Activated naive CD8-positive, alpha-beta T cell (primary cell): ENCODE data around the gene THAP5.
"Not testable (repeated sequence)": the region's sequence is repeated elsewhere in the genome, so short reads cannot be mapped to it uniquely, and the experiment has no call there.

Experiments
- H3K27ac Mint-ChIP-seq: one replicate; pipeline ENCODE4 v1.8.0; 2021; ENCODE audit warnings: mixed read lengths
- H3K27me3 Mint-ChIP-seq: one replicate; pipeline ENCODE4 v1.8.0; 2021; ENCODE audit warnings: mixed read lengths
- H3K36me3 Mint-ChIP-seq: one replicate; pipeline ENCODE4 v1.8.0; 2021; ENCODE audit warnings: mixed read lengths
- H3K4me1 Mint-ChIP-seq: one replicate; pipeline ENCODE4 v1.8.0; 2021; ENCODE audit warnings: low read depth, mixed read lengths
- H3K4me3 Mint-ChIP-seq: one replicate; pipeline ENCODE4 v1.8.0; 2021; ENCODE audit warnings: mild to moderate bottlenecking, mixed read lengths
- H3K9me3 Mint-ChIP-seq: one replicate; pipeline ENCODE4 v1.8.0; 2021; ENCODE audit warnings: low read depth, mixed read lengths

THAP5 gene

DNA sequence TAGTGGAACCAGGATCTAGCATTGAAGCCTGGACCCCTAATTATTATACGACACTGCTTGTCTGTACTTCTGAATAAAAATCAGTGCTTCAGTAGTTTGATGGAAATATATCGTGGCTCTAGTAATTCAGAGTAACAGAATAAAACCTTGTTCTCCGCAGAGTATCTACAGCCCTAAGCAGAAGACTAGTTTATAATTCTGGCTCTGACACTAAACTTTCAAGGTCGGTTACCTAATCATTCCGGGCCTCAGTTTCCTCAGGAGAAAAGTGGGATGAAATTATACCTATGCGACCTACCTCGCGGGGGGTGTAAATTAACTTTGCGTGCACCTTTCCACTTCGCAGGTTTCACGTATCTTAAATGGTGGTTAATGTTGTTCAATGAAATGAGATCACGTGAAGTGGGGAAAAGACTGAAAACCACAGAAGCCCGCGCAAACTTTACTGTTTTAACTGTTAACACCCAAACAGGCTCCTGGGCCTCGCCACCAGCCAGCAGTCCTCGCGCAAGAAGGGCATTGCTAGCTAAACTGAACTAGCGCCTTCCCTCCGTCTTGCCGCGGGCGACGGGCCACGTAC lies 615 bp downstream of the THAP5 start:
- Mint-ChIP-seq H3K27me3 (no peaks in the 10 kb centered on the region), H3K36me3 (peaks cover 30% of the 10 kb centered on the region), H3K4me3 (peak overlapping the region; percentile 96), H3K4me1 (peaks cover 55% of the 10 kb centered on the region), H3K27ac (peak overlapping the region; percentile 99), H3K9me3 (no peaks in the 10 kb centered on the region)

DNA sequence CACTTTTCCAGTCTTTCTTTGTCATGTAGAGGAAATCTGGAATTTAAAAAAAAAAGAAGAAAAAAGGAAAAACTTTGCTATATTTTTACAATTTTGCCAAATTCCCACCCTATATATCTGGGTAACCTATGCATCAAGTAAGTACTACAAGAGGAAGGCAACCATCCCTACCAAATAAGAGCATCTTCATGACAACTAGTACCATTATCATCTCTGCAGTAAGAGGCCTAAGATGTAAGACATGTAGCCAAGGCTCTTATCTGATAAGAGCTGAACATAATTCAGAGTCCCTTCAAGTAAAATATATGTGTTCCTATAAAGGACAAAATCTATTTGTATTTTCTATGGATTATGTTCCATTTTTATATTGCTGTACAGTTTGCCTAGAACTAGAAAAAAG lies 3.5 kb downstream of the THAP5 start:
- Mint-ChIP-seq H3K4me3 (no peak overlapping the region), H3K9me3 (peaks cover 5% of the 10 kb centered on the region), H3K27ac (no peak overlapping the region), H3K4me1 (peaks cover 33% of the 10 kb centered on the region), H3K27me3 (no peaks in the 10 kb centered on the region), H3K36me3 (peaks cover 30% of the 10 kb centered on the region)

DNA sequence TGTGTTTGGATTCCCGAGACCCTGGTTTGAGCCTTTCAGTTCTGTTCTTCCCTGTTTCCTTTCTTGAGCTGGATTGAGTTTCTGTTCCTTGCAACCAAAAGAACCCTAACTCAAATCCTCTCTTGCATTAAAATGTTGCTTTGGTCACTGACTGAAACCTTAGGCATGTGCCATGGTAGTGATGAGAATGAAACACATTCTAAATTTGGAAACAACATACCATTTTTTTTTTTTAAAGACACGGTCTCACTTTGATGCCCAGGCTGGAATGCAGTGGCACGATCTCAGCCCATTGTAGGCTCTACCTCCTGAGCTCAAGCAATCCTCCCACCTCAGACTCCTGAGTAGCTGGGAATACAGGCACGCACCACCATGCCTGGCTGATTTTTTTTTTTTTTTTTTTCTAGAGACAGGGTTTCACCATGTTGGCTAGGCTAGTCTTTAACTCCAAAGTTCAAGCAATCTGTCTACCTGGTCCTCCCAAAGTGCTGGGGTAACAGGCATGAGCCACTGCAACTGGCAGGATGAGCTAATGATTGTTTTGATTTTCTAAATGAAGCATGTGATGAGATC lies 8.4 kb downstream of the THAP5 start:
- no peaks in the 10 kb centered on the region for H3K27me3 Mint-ChIP-seq
- H3K4me3 Mint-ChIP-seq: no peak overlapping the region
- peaks cover 43% of the 10 kb centered on the region for H3K36me3 Mint-ChIP-seq
- peaks cover 20% of the 10 kb centered on the region for H3K9me3 Mint-ChIP-seq
- H3K27ac Mint-ChIP-seq: no peak overlapping the region
- H3K4me1 Mint-ChIP-seq: peaks cover 5% of the 10 kb centered on the region

DNA sequence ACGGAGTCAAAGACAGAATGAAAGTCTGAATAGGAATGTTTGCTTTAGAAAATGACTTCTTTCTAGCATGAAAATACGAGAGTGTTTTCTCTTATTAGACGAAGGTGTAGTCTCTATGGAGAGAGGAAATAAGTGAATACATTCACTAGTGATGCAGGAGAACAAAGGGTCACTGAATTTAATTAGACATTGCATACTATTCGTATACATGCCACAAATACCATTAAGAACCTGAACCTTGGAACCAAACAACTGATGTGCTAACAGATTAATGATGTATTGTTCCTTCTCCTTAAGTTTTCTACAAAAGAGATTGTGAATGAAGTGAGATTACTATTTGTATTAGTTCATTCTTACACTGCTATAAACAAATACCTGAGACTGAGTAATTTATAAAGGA lies 10.3 kb downstream of the THAP5 start:
- Mint-ChIP-seq H3K27ac (no peak overlapping the region), H3K9me3 (peaks cover 20% of the 10 kb centered on the region), H3K4me3 (no peak overlapping the region), H3K27me3 (no peaks in the 10 kb centered on the region), H3K4me1 (peaks cover 1% of the 10 kb centered on the region), H3K36me3 (peaks cover 34% of the 10 kb centered on the region)

DNA sequence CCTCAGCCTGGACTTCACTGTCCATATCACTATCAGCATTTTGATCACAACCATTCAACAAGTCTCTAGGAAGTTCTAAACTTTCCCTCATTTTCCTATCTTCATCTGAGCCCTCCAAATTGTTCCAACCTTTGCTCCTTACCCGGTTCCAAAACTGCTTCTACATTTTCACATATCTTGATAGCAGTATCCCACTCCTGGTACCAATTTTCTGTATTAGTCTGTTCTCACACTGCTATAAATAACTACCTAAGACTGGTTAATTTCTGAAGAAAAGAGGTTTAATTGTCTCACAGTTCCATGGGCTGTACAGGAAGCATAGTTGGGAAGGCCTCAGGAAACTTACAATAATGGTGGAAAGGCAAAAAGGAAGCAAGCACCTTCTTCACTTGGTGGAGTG lies 11.9 kb downstream of the THAP5 start:
- H3K9me3 Mint-ChIP-seq: peaks cover 20% of the 10 kb centered on the region
- H3K27ac Mint-ChIP-seq: no peak overlapping the region
- H3K4me3 Mint-ChIP-seq: no peak overlapping the region
- peaks cover 29% of the 10 kb centered on the region for H3K36me3 Mint-ChIP-seq
- H3K27me3 Mint-ChIP-seq: no peaks in the 10 kb centered on the region
- no peaks in the 10 kb centered on the region for H3K4me1 Mint-ChIP-seq

DNA sequence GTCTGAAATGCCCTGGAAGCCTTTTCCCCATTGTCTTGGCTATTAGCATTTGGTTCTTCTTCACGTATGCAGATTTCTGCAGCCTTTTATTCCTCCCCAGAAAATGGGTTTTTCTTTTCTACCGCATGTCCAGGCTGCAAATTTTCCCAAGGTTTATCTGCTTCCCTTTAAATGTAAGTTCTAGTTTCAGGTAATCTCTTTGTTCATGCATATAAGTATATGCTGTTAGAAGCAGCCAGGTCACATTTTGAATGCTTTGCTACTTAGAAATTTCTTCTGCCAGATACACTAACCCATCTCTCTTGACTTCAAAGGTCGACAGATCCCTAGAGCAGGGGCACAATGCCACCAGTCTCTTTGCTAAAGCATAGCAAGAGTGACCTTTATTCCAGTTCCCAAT lies 12.3 kb downstream of the THAP5 start:
- Mint-ChIP-seq H3K9me3 (peaks cover 20% of the 10 kb centered on the region), H3K27ac (no peak overlapping the region), H3K27me3 (no peaks in the 10 kb centered on the region), H3K36me3 (peaks cover 28% of the 10 kb centered on the region), H3K4me1 (no peaks in the 10 kb centered on the region), H3K4me3 (no peak overlapping the region)

DNA sequence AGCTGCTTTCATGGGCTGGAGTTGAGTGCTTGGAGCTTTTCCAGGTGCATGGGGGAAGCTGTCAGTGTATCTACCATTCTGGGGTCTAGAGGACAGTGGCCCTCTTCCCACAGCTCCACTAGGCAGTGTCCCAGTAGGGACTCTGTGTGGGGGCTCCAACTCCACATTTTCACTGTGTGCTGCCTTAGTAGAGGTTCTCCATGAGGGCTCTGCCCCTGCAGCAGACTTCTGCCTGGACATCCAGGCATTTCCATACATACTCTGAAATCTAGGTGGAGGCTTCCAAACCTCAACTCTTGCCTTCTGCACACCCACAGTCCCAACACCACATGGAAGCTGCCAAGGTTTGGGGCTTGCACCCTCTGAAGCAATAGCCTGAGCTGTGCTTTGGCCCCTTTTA lies 12.8 kb downstream of the THAP5 start:
- not testable (repeated sequence) for H3K4me1 Mint-ChIP-seq, H3K4me3 Mint-ChIP-seq, H3K27ac Mint-ChIP-seq, H3K27me3 Mint-ChIP-seq
- Mint-ChIP-seq H3K9me3 (peaks cover 19% of the 10 kb centered on the region), H3K36me3 (peaks cover 28% of the 10 kb centered on the region)

DNA sequence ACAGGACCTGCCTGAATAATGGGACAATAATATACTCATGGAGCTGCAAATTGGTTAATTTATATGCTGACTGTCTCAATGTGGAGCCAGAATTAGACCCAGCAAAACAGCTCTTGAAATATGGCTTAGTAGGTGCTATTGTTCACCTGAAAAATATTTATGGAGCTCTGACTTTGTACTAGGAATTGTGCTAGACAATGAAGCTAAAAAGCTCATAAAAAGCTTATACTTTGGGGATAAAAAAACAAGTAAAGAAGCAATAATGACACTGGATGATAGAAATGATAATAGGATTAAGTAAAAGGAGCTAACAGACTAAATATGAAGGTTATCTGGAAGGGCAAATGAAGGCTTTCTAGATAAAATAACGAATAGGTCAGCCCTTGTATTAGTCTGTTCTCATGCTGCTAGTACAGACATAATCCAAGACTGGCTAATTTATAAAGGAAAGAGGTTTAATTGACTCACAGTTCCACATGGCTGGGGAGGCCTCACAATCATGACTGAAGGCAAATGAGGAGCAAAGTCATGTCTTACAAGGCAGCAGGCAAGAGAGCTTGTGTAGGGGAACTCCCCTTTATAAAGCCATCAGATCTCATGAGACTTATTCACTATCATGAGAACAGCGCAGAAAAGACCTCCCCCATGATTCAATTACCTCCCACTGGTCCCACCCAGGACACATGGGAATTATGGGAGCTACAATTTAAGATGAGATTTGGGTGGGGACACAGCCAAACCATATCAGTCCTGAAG lies 21.2 kb downstream of the THAP5 start:
- H3K27ac Mint-ChIP-seq, H3K4me1 Mint-ChIP-seq, H3K4me3 Mint-ChIP-seq, H3K36me3 Mint-ChIP-seq, H3K9me3 Mint-ChIP-seq, H3K27me3 Mint-ChIP-seq: not testable (repeated sequence)

DNA sequence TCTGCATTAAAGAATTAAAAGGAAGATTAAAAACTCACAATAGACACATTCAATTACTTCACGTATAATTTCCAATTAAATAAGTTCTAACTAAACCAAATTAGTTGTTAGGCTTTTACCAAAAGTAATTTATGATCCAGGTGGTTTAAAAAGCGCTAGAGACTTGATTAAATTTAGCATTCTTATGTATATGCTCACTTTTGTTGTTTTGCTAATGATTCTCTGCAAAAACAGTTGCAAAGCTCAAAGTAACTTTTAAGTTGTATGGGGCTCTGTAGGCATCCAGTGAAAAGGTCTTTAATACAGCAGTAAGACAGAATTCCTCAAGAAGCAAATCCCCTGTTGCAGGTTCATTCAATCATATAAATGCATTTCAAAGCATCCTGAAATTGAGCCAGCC lies 28.0 kb downstream of the THAP5 start:
- Mint-ChIP-seq H3K4me3 (no peak overlapping the region), H3K27me3 (peaks cover 3% of the 10 kb centered on the region), H3K27ac (no peak overlapping the region), H3K4me1 (no peaks in the 10 kb centered on the region), H3K36me3 (peaks cover 2% of the 10 kb centered on the region), H3K9me3 (no peaks in the 10 kb centered on the region)

DNA sequence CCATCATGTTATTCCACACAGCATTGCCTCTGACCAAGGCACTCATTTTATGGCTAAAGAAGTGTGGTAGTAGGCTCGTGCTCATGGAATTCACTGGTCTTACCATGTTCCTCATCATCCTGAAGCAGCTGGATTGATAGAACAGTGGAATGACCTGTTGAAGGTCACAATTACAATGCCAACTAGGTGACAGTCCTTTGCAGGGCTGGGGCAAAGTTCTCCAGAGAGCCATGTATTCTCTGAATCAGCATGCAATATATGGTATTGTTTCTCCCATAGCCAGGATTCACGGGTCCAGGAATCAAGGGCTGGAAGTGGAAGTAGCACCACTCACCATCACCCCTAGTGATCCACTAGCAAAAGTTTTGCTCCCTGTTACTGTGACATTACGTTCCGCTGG lies 30.8 kb downstream of the THAP5 start:
- not testable (repeated sequence) for H3K36me3 Mint-ChIP-seq, H3K27ac Mint-ChIP-seq, H3K4me1 Mint-ChIP-seq, H3K27me3 Mint-ChIP-seq, H3K4me3 Mint-ChIP-seq, H3K9me3 Mint-ChIP-seq

DNA sequence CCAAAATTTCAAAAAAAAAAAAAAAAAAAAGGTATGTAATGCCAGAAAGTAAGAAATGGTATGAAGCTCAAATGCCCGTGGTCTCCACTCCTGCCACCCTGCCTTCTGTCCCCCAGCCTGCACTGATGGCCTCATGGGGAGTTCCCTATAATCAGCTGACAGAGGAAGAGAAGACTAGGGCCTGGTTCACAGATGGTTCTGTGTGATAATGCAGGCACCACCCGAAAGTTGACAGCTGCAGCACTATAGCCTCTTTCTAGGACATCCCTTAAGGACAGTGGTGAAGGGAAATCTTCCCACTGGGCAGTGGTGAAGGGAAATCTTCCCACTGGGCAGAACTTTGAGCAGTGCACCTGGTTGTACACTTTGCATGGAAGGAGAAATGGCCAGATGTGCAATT lies 31.3 kb downstream of the THAP5 start:
- H3K9me3 Mint-ChIP-seq, H3K27ac Mint-ChIP-seq: not testable (repeated sequence)

DNA sequence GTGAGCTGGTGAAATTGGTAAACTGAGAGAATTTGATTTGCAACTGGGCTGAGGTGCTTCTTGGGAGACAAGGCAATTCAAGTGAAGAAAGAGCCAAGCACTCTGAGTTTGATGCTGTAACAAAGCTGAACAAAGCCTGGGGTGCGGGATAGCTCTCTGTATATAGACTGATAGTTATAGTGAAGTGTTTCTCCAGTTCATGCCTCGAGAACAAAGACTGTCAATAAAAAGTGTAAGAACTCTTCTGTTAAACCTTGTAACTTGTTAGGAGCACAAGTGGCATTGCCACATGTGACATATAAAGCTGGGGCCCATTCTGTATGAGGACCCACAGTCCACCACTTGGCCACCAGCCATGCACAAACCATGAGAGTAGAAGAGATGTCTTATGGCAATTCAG lies 32.3 kb downstream of the THAP5 start:
- Mint-ChIP-seq H3K4me3 (no peak overlapping the region), H3K9me3 (no peaks in the 10 kb centered on the region), H3K4me1 (no peaks in the 10 kb centered on the region), H3K36me3 (peaks cover 5% of the 10 kb centered on the region), H3K27me3 (peaks cover 7% of the 10 kb centered on the region), H3K27ac (no peak overlapping the region)

More for the DNA sequence above, 31.3 kb downstream of the THAP5 start:
- not testable (repeated sequence) for H3K27me3 Mint-ChIP-seq, H3K36me3 Mint-ChIP-seq, H3K4me1 Mint-ChIP-seq, H3K4me3 Mint-ChIP-seq

DNA sequence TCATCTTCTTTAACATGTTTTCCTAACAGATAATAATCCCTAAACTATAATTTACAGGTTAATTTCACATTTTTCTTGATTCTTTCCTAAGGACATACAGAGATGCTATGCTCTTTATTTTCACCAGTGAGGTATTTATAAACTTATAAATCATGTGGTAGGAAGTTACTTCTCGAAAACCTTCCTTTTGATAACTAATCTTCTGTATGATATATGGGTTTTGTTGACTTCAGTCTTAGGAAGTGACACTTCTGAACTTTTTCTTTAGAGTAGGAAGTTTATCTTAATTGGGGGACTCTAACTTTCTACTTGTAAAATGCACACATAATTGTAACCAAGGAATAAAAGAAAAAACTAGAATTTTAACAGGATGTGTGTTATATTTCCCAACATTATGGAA lies 33.8 kb downstream of the THAP5 start:
- Mint-ChIP-seq H3K4me3 (no peak overlapping the region), H3K27ac (no peak overlapping the region), H3K36me3 (peaks cover 5% of the 10 kb centered on the region), H3K4me1 (no peaks in the 10 kb centered on the region), H3K27me3 (peaks cover 8% of the 10 kb centered on the region), H3K9me3 (no peaks in the 10 kb centered on the region)

DNA sequence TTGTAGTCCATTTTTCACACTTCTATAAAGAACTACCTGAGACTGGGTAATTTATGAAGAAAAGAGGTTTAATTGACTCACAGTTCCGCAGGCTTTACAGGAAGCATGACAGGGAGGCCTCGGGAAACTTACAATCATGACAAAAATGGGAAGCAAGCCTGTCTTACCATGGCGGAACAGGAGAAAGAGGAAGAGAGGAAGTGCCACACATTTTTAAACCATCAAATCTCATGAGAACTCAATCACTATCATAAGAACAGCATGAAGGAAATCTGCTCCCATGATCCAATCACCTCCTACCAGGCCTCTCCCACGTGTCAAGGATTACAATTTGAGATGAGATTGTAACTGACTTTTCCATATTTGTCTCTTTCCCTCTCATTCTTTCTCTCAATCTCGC lies 34.2 kb downstream of the THAP5 start:
- no peaks in the 10 kb centered on the region for H3K9me3 Mint-ChIP-seq
- no peaks in the 10 kb centered on the region for H3K4me1 Mint-ChIP-seq
- H3K27me3 Mint-ChIP-seq: peaks cover 8% of the 10 kb centered on the region
- no peak overlapping the region for H3K4me3 Mint-ChIP-seq
- H3K27ac Mint-ChIP-seq: no peak overlapping the region
- peaks cover 5% of the 10 kb centered on the region for H3K36me3 Mint-ChIP-seq

DNA sequence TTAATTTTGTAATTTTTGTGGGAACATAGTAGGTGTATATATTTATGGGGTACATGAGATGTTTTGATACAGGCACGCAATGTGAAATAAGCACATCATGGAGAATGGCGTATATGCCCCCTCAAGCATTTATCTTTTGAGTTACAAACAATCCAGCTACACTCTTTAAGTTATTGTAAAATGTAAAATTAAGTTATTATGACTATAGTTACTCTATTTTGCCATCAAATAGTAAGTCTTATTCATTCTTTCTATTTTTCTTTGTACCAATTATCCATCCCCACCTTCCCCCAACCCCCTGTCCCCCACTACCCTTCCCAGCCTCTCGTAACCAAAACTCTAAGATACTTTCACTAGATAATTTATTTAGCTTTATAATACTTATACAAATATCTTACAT lies 35.8 kb downstream of the THAP5 start:
- Mint-ChIP-seq H3K9me3 (no peaks in the 10 kb centered on the region), H3K4me1 (no peaks in the 10 kb centered on the region), H3K27me3 (peaks cover 7% of the 10 kb centered on the region), H3K4me3 (no peak overlapping the region), H3K27ac (no peak overlapping the region), H3K36me3 (peaks cover 5% of the 10 kb centered on the region)

DNA sequence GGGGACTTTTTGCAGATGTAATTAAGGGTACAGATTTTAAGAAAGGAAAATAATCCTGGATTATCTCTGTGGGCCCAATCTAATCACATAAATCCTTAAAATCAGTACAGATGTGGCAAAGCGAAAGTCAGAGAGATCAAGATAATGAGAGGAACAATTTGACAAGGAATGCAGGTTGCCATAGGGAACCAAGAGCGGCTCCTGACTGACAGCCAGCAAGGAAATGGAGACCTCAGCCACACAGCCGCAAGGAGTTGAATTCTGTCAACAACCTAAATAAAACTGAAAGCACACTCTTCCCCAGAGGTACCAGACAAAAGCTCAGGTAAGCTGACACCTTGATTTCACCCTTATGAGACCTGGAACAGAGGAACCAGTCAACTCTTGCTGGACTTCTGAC lies 40.2 kb downstream of the THAP5 start:
- H3K4me3 Mint-ChIP-seq: no peak overlapping the region

More for the DNA sequence above, 40.2 kb downstream of the THAP5 start:
- H3K27me3 Mint-ChIP-seq: peaks cover 5% of the 10 kb centered on the region
- peaks cover 1% of the 10 kb centered on the region for H3K36me3 Mint-ChIP-seq
- no peaks in the 10 kb centered on the region for H3K9me3 Mint-ChIP-seq
- no peak overlapping the region for H3K27ac Mint-ChIP-seq
- H3K4me1 Mint-ChIP-seq: peaks cover 13% of the 10 kb centered on the region
